Thyroid gland (tissue), 4 donors: ENCODE results near the gene EIF3L.

Experiments
- POLR2A ChIP-seq, 2 donors: fragments of 450-650 bp; IDR thresholded peaks; one replicate each; pipeline ENCODE4 v1.6.1; 2017; ENCODE audit warnings: antibody characterized with exemption in 2 of 2, mild to moderate bottlenecking in 2 of 2, moderate library complexity in 1 of 2
- TF ChIP-seq, protein P1 (sequence below), 6 experiments: fragments of 200-600 bp in 3 of 6; fragments of 450-650 bp in 3 of 6; sonication (generic) in 3 of 6; IDR thresholded peaks; one replicate each; pipeline ENCODE4 v1.5.1; 2016 to 2019; ENCODE audit warnings: antibody characterized with exemption in 6 of 6, mild to moderate bottlenecking in 2 of 6, inconsistent platforms in 1 of 6, moderate library complexity in 1 of 6

- TF ChIP-seq, protein P1, sequence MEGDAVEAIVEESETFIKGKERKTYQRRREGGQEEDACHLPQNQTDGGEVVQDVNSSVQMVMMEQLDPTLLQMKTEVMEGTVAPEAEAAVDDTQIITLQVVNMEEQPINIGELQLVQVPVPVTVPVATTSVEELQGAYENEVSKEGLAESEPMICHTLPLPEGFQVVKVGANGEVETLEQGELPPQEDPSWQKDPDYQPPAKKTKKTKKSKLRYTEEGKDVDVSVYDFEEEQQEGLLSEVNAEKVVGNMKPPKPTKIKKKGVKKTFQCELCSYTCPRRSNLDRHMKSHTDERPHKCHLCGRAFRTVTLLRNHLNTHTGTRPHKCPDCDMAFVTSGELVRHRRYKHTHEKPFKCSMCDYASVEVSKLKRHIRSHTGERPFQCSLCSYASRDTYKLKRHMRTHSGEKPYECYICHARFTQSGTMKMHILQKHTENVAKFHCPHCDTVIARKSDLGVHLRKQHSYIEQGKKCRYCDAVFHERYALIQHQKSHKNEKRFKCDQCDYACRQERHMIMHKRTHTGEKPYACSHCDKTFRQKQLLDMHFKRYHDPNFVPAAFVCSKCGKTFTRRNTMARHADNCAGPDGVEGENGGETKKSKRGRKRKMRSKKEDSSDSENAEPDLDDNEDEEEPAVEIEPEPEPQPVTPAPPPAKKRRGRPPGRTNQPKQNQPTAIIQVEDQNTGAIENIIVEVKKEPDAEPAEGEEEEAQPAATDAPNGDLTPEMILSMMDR (IDR thresholded peaks at IDR 0.05), result no peak
- TF ChIP-seq POLR2A (IDR thresholded peaks at IDR 0.05), result no peak
Observed at GRCh38 chr22:37909766-37910165, 60.5 kb downstream of the EIF3L start.
